Stomach (tissue), 9 donors: ENCODE measurements around the gene SPTBN5. TPM values are rescaled to one million over a fixed set of nuclear protein-coding genes. Genes with fewer than 3 reads are reported as not detected.
A peak's percentile ranks its signal among the peaks of the same experiment; 100 is the strongest.

ENCODE experiments used
- DNase-seq, 2 donors: peaks; one replicate each; pipeline versions ENCODE4 v3.0.0 to v3.0.0-alpha.2; 2013 to 2019
- H3K27ac ChIP-seq, 5 donors: fragments of 200-600 bp in 4 of 5; sonication (generic) in 4 of 5; one replicate each; pipeline ENCODE4 v1.5.1; 2013 to 2019; ENCODE audit warnings: mild to moderate bottlenecking in 1 of 5, moderate library complexity in 1 of 5
- H3K27me3 ChIP-seq, 3 donors: fragments of 200-600 bp; sonication (generic); one replicate each; pipeline ENCODE4 v1.5.1; 2017 to 2019; ENCODE audit warnings: mixed run types in 1 of 3
- H3K36me3 ChIP-seq, 4 donors: fragments of 200-600 bp; sonication (generic); 1 replicate in 3 of 4; 2 replicates in 1 of 4; pipeline ENCODE4 v1.5.1; 2016 to 2019
- H3K4me1 ChIP-seq, 4 donors: fragments of 200-600 bp; sonication (generic); one replicate each; pipeline ENCODE4 v1.5.1; 2016 to 2019
- H3K4me3 ChIP-seq, 4 donors: fragments of 200-600 bp; sonication (generic) in 3 of 4; one replicate each; pipeline ENCODE4 v1.5.1; 2016 to 2019; ENCODE audit warnings: mild to moderate bottlenecking in 1 of 4
- H3K9me3 ChIP-seq, 4 donors: fragments of 200-600 bp; sonication (generic); one replicate each; pipeline ENCODE4 v1.5.1; 2016 to 2019
- CTCF ChIP-seq, 7 experiments: fragments of 450-650 bp in 4 of 7; fragments of 200-600 bp in 3 of 7; sonication (generic) in 3 of 7; IDR thresholded peaks; one replicate each; pipeline ENCODE4 v1.5.1; 2016 to 2019; ENCODE audit warnings: antibody characterized with exemption in 7 of 7, control low read depth in 2 of 7, mild to moderate bottlenecking in 1 of 7
- EP300 ChIP-seq: sonication (generic); formaldehyde crosslinking; IDR thresholded peaks from one replicate; pipeline ENCODE4 v1.6.1; 2017; ENCODE audit warnings: antibody characterized with exemption
- POLR2A ChIP-seq, 4 donors: fragments of 450-650 bp; IDR thresholded peaks; one replicate each; pipeline ENCODE4 v1.6.1; 2016; ENCODE audit warnings: antibody characterized with exemption in 4 of 4, control low read depth in 2 of 4, mild to moderate bottlenecking in 1 of 4, moderate library complexity in 1 of 4
- POLR2AphosphoS5 ChIP-seq, 3 donors: sonication (generic); formaldehyde crosslinking; IDR thresholded peaks; one replicate each; pipeline ENCODE4 v1.6.1; 2016; ENCODE audit warnings: antibody characterized with exemption in 3 of 3
- WGBS, 5 donors: extraction: QIAGEN DNeasy Blood & Tissue Kit in 3 of 5; methylation state at CpG; one replicate each; pipeline versions ENCODE4 v1.1.5 to v1.1.7; 2013 to 2018; 5-methylcytosine and 5-hydroxymethylcytosine counted together
- intact Hi-C: fragments of 100-400 bp; cut with DNase I; formaldehyde crosslinking; loops from one replicate; pipeline ENCODE4 v1.15.1; 2023; ENCODE audit warnings: low total_unique reads
- polyA plus RNA-seq, 3 donors: library from polyadenylated mRNA; stranded (reverse); fragments of 200-250 nt; gene quantifications; one replicate each; pipeline ENCODE4 v1.2.3, GENCODE V29; 2013
- total RNA-seq, 5 donors: library from RNA; depleted of rRNA; stranded (reverse); fragments of >200 nt; gene quantifications; one replicate each; pipeline versions ENCODE4 v1.1.0 to v1.2.3, GENCODE V29; 2014 to 2016
- donor health status: healthy with polysubstance abuse.
- donor health status: Bipolar disorder and iron deficiency.
- donor health status: healthy.

SPTBN5 gene
- total and polyA plus RNA-seq, 8 donors: 0.29 to 4.9 (median 2.6) TPM; not detected in 1

GRCh38 chr15:41925086-41925608, 31.3 kb upstream of the SPTBN5 start:
- 64 to 75% (median 73%) methylated on average over 7 of the region's 7 CpGs for WGBS, 5 donors
- Histone ChIP-seq H3K27ac (peak overlapping the region in 1 of 5 donors; percentile 7), H3K36me3 (peaks cover 0 to 9% (median 5%) of the 10 kb centered on the region in 4 donors), H3K27me3 (no peaks in the 10 kb centered on the region), H3K4me1 (peaks cover 58 to 81% (median 73%) of the 10 kb centered on the region in 4 donors), H3K4me3 (no peak overlapping the region), H3K9me3 (no peaks in the 10 kb centered on the region)
- no peak for DNase-seq
- TF ChIP-seq EP300 (no peak), CTCF (IDR thresholded peaks at IDR 0.05) (no peak), POLR2AphosphoS5 (IDR thresholded peaks at IDR 0.05) (no peak), POLR2A (IDR thresholded peaks at IDR 0.05) (no peak)
- intact Hi-C loops: no loop called here

- H3K9me3 ChIP-seq: no peaks in the 10 kb centered on the region
- H3K27me3 ChIP-seq: no peaks in the 10 kb centered on the region
- intact Hi-C loops: no loop called here
- H3K4me1 ChIP-seq: peaks cover 62 to 81% (median 73%) of the 10 kb centered on the region in 4 donors
- H3K36me3 ChIP-seq: peaks cover 8 to 15% (median 14%) of the 10 kb centered on the region in 4 donors
- no peak overlapping the region for H3K4me3 ChIP-seq
- TF ChIP-seq CTCF (IDR thresholded peaks at IDR 0.05) (no peak), POLR2A (IDR thresholded peaks at IDR 0.05) (no peak), EP300 (no peak), POLR2AphosphoS5 (IDR thresholded peaks at IDR 0.05) (no peak)
- 89 to 96% (median 94%) methylated on average over 3 of the region's 3 CpGs for WGBS, 5 donors
- no peak for DNase-seq
- H3K27ac ChIP-seq: no peak overlapping the region
Measured at GRCh38 chr15:41923401-41923997, 29.6 kb upstream of the SPTBN5 start.

- H3K4me3 ChIP-seq: no peak overlapping the region
- WGBS, 5 donors: 74 to 79% (median 77%) methylated on average over 9 of the region's 9 CpGs
- intact Hi-C loops: no loop called here
- H3K36me3 ChIP-seq: peaks cover 9 to 22% (median 19%) of the 10 kb centered on the region in 4 donors
- peaks cover 62 to 81% (median 74%) of the 10 kb centered on the region in 4 donors for H3K4me1 ChIP-seq
- no peaks in the 10 kb centered on the region for H3K27me3 ChIP-seq
- H3K27ac ChIP-seq: peak overlapping the region in 1 of 5 donors; percentile 76
- DNase-seq: no peak
- H3K9me3 ChIP-seq: no peaks in the 10 kb centered on the region
- TF ChIP-seq CTCF (IDR thresholded peaks at IDR 0.05) (no peak), EP300 (no peak), POLR2A (IDR thresholded peaks at IDR 0.05) (no peak), POLR2AphosphoS5 (IDR thresholded peaks at IDR 0.05) (no peak)
Measured at GRCh38 chr15:41922353-41922752, 28.5 kb upstream of the SPTBN5 start.

GRCh38 chr15:41921639-41922038, 27.8 kb upstream of the SPTBN5 start:
- no peaks in the 10 kb centered on the region for H3K9me3 ChIP-seq
- WGBS, 5 donors: 65 to 77% (median 70%) methylated on average over 5 of the region's 5 CpGs
- TF ChIP-seq POLR2AphosphoS5 (IDR thresholded peaks at IDR 0.05) (no peak), POLR2A (IDR thresholded peaks at IDR 0.05) (no peak), CTCF (IDR thresholded peaks at IDR 0.05) (no peak), EP300 (no peak)
- intact Hi-C loops: no loop called here
- peaks cover 9 to 22% (median 19%) of the 10 kb centered on the region in 4 donors for H3K36me3 ChIP-seq
- DNase-seq: no peak
- H3K27me3 ChIP-seq: no peaks in the 10 kb centered on the region
- H3K4me1 ChIP-seq: peaks cover 62 to 81% (median 71%) of the 10 kb centered on the region in 4 donors
- H3K27ac ChIP-seq: peak overlapping the region; percentile 41 to 76 (median 62)
- no peak overlapping the region for H3K4me3 ChIP-seq
